ENCODE data around the gene TMCO1. TPM values are rescaled to one million over a fixed set of nuclear protein-coding genes. Genes with fewer than 3 reads are reported as not detected.

Gene TMCO1
- total and polyA plus RNA-seq, 4 donors = 47.6 to 84.5 (median 64.5) TPM

GRCh38 chr1:165742194-165742593, 26.5 kb downstream of the TMCO1 start:
- no peak overlapping the region for H3K9ac ChIP-seq (ENCODE audit: insufficient read depth in 1 of 2, low read length in 2 of 2)
- no peak for TF ChIP-seq CTCF (IDR thresholded peaks at IDR 0.05; ENCODE audit: control extremely low read depth, extremely low read depth)
- H3K36me3 ChIP-seq (ENCODE audit: control insufficient read depth in 4 of 4, insufficient read depth in 4 of 4, low read length in 4 of 4) = peaks cover 13 to 33% (median 23%) of the 10 kb centered on the region in 4 donors
- H3K4me3 ChIP-seq = no peak overlapping the region
- no peaks in the 10 kb centered on the region for H3K9me3 ChIP-seq (ENCODE audit: control insufficient read depth in 4 of 4, insufficient read depth in 3 of 4, low read length in 3 of 4)
- H3K27me3 ChIP-seq (ENCODE audit: control insufficient read depth in 3 of 3, insufficient read depth in 3 of 3, low read length in 2 of 3) = no peaks in the 10 kb centered on the region
- no peak overlapping the region for H3K27ac ChIP-seq (ENCODE audit: low read depth in 1 of 2, low read length in 1 of 2)
- WGBS, 2 donors = 92 to 97% methylated on average over 8 of the region's 8 CpGs
- no peak for ATAC-seq (ENCODE audit: insufficient read depth, low FRiP score)
- peaks cover 0 to 4% (median 0%) of the 10 kb centered on the region in 5 donors for H3K4me1 ChIP-seq (ENCODE audit: control insufficient read depth in 5 of 5, insufficient read depth in 5 of 5, low read length in 5 of 5)
- no peak for DNase-seq

- Histone ChIP-seq H3K4me3 (no peak overlapping the region), H3K9me3 (ENCODE audit: control insufficient read depth in 4 of 4, insufficient read depth in 3 of 4, low read length in 3 of 4) (no peaks in the 10 kb centered on the region), H3K4me1 (ENCODE audit: control insufficient read depth in 5 of 5, insufficient read depth in 5 of 5, low read length in 5 of 5) (peaks cover 0 to 4% (median 0%) of the 10 kb centered on the region in 5 donors), H3K27me3 (ENCODE audit: control insufficient read depth in 3 of 3, insufficient read depth in 3 of 3, low read length in 2 of 3) (no peaks in the 10 kb centered on the region), H3K27ac (ENCODE audit: low read depth in 1 of 2, low read length in 1 of 2) (no peak overlapping the region), H3K36me3 (ENCODE audit: control insufficient read depth in 4 of 4, insufficient read depth in 4 of 4, low read length in 4 of 4) (peaks cover 13 to 33% (median 25%) of the 10 kb centered on the region in 4 donors), H3K9ac (ENCODE audit: insufficient read depth in 1 of 2, low read length in 2 of 2) (no peak overlapping the region)
- no peak for TF ChIP-seq CTCF (IDR thresholded peaks at IDR 0.05; ENCODE audit: control extremely low read depth, extremely low read depth)
- DNase-seq (no peak), ATAC-seq (ENCODE audit: insufficient read depth, low FRiP score) (no peak)
- WGBS, 2 donors = 95 to 100% methylated on average over 1 of the region's 1 CpG
These were observed 29.9 kb downstream of the TMCO1 start for GRCh38 chr1:165738794-165739193.

- no peak overlapping the region for H3K4me3 ChIP-seq
- DNase-seq (no peak), ATAC-seq (ENCODE audit: insufficient read depth, low FRiP score) (no peak)
- TF ChIP-seq CTCF (IDR thresholded peaks at IDR 0.05; ENCODE audit: control extremely low read depth, extremely low read depth) = no peak
- no peak overlapping the region for H3K9ac ChIP-seq (ENCODE audit: insufficient read depth in 1 of 2, low read length in 2 of 2)
- no peak overlapping the region for H3K27ac ChIP-seq (ENCODE audit: low read depth in 1 of 2, low read length in 1 of 2)
- peaks cover 0 to 4% (median 0%) of the 10 kb centered on the region in 5 donors for H3K4me1 ChIP-seq (ENCODE audit: control insufficient read depth in 5 of 5, insufficient read depth in 5 of 5, low read length in 5 of 5)
- no peaks in the 10 kb centered on the region for H3K27me3 ChIP-seq (ENCODE audit: control insufficient read depth in 3 of 3, insufficient read depth in 3 of 3, low read length in 2 of 3)
- peaks cover 8 to 26% (median 18%) of the 10 kb centered on the region in 4 donors for H3K36me3 ChIP-seq (ENCODE audit: control insufficient read depth in 4 of 4, insufficient read depth in 4 of 4, low read length in 4 of 4)
- no peaks in the 10 kb centered on the region for H3K9me3 ChIP-seq (ENCODE audit: control insufficient read depth in 4 of 4, insufficient read depth in 3 of 4, low read length in 3 of 4)
These were observed 31.5 kb downstream of the TMCO1 start for GRCh38 chr1:165737196-165737595.

GRCh38 chr1:165734906-165735305, 33.8 kb downstream of the TMCO1 start:
- H3K36me3 ChIP-seq (ENCODE audit: control insufficient read depth in 4 of 4, insufficient read depth in 4 of 4, low read length in 4 of 4) = peaks cover 2 to 18% (median 5%) of the 10 kb centered on the region in 4 donors
- ATAC-seq (ENCODE audit: insufficient read depth, low FRiP score) = no peak

More at GRCh38 chr1:165734906-165735305, 33.8 kb downstream of the TMCO1 start:
- Histone ChIP-seq H3K9ac (ENCODE audit: insufficient read depth in 1 of 2, low read length in 2 of 2) (no peak overlapping the region), H3K9me3 (ENCODE audit: control insufficient read depth in 4 of 4, insufficient read depth in 3 of 4, low read length in 3 of 4) (no peaks in the 10 kb centered on the region), H3K4me3 (no peak overlapping the region), H3K27ac (ENCODE audit: low read depth in 1 of 2, low read length in 1 of 2) (no peak overlapping the region), H3K4me1 (ENCODE audit: control insufficient read depth in 5 of 5, insufficient read depth in 5 of 5, low read length in 5 of 5) (peaks cover 0 to 4% (median 0%) of the 10 kb centered on the region in 5 donors), H3K27me3 (ENCODE audit: control insufficient read depth in 3 of 3, insufficient read depth in 3 of 3, low read length in 2 of 3) (no peaks in the 10 kb centered on the region)
- no peak for DNase-seq
- 78 to 84% methylated on average over 3 of the region's 3 CpGs for WGBS, 2 donors
- TF ChIP-seq CTCF (IDR thresholded peaks at IDR 0.05; ENCODE audit: control extremely low read depth, extremely low read depth) = no peak
